NCI-H128 (cell line): ENCODE results near the gene HEPACAM.

Experiments
- DNase-seq: peaks from one replicate; lab custom pipeline; 2025; ENCODE audit not compliant: unreplicated experiment; lab: John Stamatoyannopoulos, UW

The HEPACAM gene

GRCh38 chr11:124943741-124944140, 7.9 kb upstream of the HEPACAM start:
- DNase-seq = no peak

GRCh38 chr11:124943254-124943616, 7.4 kb upstream of the HEPACAM start:
- no peak for DNase-seq

- no peak for DNase-seq
These were observed 6.8 kb upstream of the HEPACAM start for GRCh38 chr11:124942466-124943253.

GRCh38 chr11:124941703-124942102, 5.9 kb upstream of the HEPACAM start:
- no peak for DNase-seq

GRCh38 chr11:124938970-124939369, 3.1 kb upstream of the HEPACAM start:
- DNase-seq = no peak

- no peak for DNase-seq
These were observed 2.4 kb upstream of the HEPACAM start for GRCh38 chr11:124938206-124938765.

GRCh38 chr11:124937336-124937935, 1.6 kb upstream of the HEPACAM start:
- no peak for DNase-seq

- no peak for DNase-seq
These were observed 842 bp downstream of the HEPACAM start for GRCh38 chr11:124934862-124935547.

GRCh38 chr11:124930799-124931198, 5.0 kb downstream of the HEPACAM start:
- no peak for DNase-seq

- DNase-seq = no peak
These were observed 6.7 kb downstream of the HEPACAM start for GRCh38 chr11:124928942-124929665.

- DNase-seq = no peak
These were observed 12.6 kb downstream of the HEPACAM start for GRCh38 chr11:124923296-124923695.

- DNase-seq = no peak
These were observed 13.0 kb downstream of the HEPACAM start for GRCh38 chr11:124922831-124923230.

GRCh38 chr11:124920870-124921609, 14.8 kb downstream of the HEPACAM start:
- no peak for DNase-seq

GRCh38 chr11:124920356-124920755, 15.5 kb downstream of the HEPACAM start:
- DNase-seq = no peak

- DNase-seq = no peak
These were observed 15.9 kb downstream of the HEPACAM start for GRCh38 chr11:124919898-124920297.

GRCh38 chr11:124918950-124919349, 16.9 kb downstream of the HEPACAM start, which contains the start of gene HEPN1:
HEPN1 (plus strand) TSS chr11:124919250.
- no peak for DNase-seq

- no peak for DNase-seq
These were observed 18.7 kb downstream of the HEPACAM start for GRCh38 chr11:124917115-124917637.

- DNase-seq = no peak
These were observed 19.5 kb downstream of the HEPACAM start for GRCh38 chr11:124916370-124916710.

- no peak for DNase-seq
These were observed 20.1 kb downstream of the HEPACAM start for GRCh38 chr11:124915541-124916369.
